HAP-1 (cell line): ENCODE results near the gene TEX14.
A peak's percentile ranks its signal among the peaks of the same experiment; 100 is the strongest.
"Not testable (repeated sequence)": the region's sequence is repeated elsewhere in the genome, so short reads cannot be mapped to it uniquely, and the experiment has no call there.

ENCODE experiments used
- DNase-seq, 2 experiments: peaks; one replicate each; pipeline ENCODE4 v3.0.0-alpha.2; 2016 to 2020; ENCODE audit warnings: low spot score in 2 of 2
- H3K27me3 ChIP-seq: fragments of 250-450 bp; sonication (Bioruptor Pico); 2 replicates; pipeline ENCODE4 v1.5.1; 2020; ENCODE audit warnings: low read depth, mild to moderate bottlenecking, moderate library complexity
- H3K36me3 ChIP-seq: fragments of 250-450 bp; sonication (Bioruptor Pico); replicated peaks from 2 replicates; pipeline ENCODE4 v1.5.1; 2020; ENCODE audit warnings: mild to moderate bottlenecking
- H3K4me1 ChIP-seq: fragments of 250-450 bp; sonication (Bioruptor Pico); 2 replicates; pipeline ENCODE4 v1.5.1; 2020; ENCODE audit warnings: mild to moderate bottlenecking
- H3K4me3 ChIP-seq: fragments of 250-450 bp; sonication (Bioruptor Pico); 2 replicates; pipeline ENCODE4 v1.5.1; 2020; ENCODE audit warnings: mild to moderate bottlenecking, moderate library complexity
- H3K9me3 ChIP-seq: fragments of 250-450 bp; sonication (Bioruptor Pico); 2 replicates; pipeline ENCODE4 v1.5.1; 2020; ENCODE audit warnings: mild to moderate bottlenecking, moderate library complexity
- in situ Hi-C: fragments of 300-500 bp; cut with MboI; formaldehyde crosslinking; loops from 3 replicates; pipeline ENCODE4 v1.14.3; 2020; ENCODE audit warnings: low sequenced_read_pairs, inconsistent platforms, mixed read lengths

The TEX14 gene

DNA sequence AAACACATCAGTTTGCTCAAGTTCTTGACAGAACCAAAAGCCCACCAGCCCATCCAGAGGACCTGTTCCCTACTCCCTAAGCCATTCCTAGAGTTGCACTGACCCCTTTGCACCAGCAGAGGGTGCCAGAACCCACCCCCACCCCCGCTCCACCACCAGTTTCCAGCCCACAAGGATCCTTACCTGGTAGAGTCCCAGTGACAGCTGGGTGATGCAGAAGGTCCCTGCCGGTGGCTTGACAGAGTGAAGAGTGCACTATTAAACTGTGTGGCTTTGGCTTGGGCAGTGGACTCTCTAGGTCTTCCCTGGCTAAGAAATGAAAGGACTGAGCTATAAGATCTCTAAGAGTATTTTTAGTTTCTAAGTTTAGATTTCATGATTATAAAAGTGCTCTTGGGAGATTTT is 104.1 kb downstream of the TEX14 start:
- Histone ChIP-seq H3K9me3 (no peaks in the 10 kb centered on the region; the same call in 1 of the 2 replicates), H3K4me1 (no peaks in the 10 kb centered on the region), H3K36me3 (no peaks in the 10 kb centered on the region), H3K27me3 (no peaks in the 10 kb centered on the region), H3K4me3 (no peak overlapping the region)
- in situ Hi-C loops = no loop called here
- DNase-seq = peak; percentile 61 to 77

DNA sequence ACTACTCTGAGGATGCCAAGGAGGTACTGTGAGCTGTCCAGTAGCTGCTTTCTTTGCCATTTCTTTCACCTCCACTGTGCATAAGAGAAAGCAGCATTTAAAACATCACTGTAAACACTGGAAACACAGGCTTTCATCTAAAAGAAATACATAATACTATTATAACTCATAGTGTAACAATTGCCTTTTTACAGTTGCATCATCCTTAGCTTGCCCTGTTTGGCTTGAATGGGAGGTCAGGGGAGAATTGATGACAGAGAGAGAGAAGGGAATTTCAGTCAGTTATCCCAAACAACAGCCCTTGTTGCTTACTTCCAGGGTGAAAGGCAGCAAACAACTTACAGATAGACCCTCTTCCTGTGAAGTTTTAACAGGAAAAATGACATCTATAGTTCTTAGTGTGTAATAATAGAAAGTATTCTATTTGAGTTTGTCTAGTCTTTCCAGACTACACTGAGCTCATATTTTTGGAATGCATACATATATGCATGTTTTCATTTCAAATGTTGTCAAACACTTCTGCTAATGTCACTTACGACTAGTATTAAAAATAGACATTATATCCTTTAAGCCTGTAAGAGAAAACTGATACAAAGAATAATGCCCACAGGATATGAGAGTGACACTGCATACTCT is 105.7 kb downstream of the TEX14 start:
- in situ Hi-C loops = no loop called here

DNA sequence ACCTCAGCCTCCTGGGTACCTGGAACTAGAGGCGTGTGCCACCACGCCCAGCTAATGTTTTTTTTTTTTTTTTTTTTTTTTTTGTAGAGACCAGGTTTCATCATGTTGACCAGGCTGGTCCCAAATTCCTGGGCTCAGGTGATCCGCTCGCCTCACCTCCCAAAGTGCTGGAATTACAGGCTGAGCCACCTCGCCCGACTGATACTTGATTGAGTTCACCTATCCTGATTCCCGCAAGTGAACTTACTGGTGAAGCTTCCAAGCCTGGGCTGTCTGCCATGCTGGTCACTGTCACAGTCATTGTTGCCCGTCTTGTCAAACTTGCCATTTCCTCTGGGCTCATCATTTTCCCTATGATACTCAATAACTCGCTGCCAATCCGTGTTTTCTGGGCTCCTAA is 106.3 kb downstream of the TEX14 start:
- no peaks in the 10 kb centered on the region for H3K36me3 ChIP-seq
- no peak for DNase-seq
- no peak overlapping the region for H3K4me3 ChIP-seq
- no peaks in the 10 kb centered on the region for H3K4me1 ChIP-seq
- in situ Hi-C loops = no loop called here
- H3K9me3 ChIP-seq = no peaks in the 10 kb centered on the region; the same call in 1 of the 2 replicates
- no peaks in the 10 kb centered on the region for H3K27me3 ChIP-seq

More for the DNA sequence above, 105.7 kb downstream of the TEX14 start:
- H3K27me3 ChIP-seq = no peaks in the 10 kb centered on the region
- H3K9me3 ChIP-seq = no peaks in the 10 kb centered on the region; the same call in 1 of the 2 replicates
- DNase-seq = no peak
- H3K4me1 ChIP-seq = no peaks in the 10 kb centered on the region
- no peaks in the 10 kb centered on the region for H3K36me3 ChIP-seq
- H3K4me3 ChIP-seq = no peak overlapping the region

DNA sequence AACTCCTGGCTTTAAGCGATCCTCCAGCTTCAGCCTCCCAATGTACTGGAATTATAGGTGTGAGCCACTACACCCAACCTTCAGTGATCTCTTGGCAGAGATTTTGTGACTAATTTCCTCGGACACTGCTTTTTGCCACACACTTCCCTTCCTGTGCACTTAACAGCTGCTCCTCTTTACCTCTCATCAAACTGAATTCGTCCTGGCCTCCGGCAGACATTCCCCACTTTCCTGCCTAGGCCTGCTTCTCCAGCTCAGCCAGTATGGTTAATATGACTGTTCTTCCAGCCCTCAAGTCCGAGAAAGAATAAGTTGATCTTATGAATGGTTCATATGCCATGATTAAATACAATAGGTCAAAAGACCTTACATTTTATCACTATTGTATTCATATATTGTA is 108.4 kb downstream of the TEX14 start:
- in situ Hi-C loops = no loop called here
- Histone ChIP-seq H3K9me3 (no peaks in the 10 kb centered on the region; the same call in 1 of the 2 replicates), H3K4me1 (no peaks in the 10 kb centered on the region), H3K36me3 (no peaks in the 10 kb centered on the region), H3K4me3 (no peak overlapping the region), H3K27me3 (no peaks in the 10 kb centered on the region)
- DNase-seq = no peak

DNA sequence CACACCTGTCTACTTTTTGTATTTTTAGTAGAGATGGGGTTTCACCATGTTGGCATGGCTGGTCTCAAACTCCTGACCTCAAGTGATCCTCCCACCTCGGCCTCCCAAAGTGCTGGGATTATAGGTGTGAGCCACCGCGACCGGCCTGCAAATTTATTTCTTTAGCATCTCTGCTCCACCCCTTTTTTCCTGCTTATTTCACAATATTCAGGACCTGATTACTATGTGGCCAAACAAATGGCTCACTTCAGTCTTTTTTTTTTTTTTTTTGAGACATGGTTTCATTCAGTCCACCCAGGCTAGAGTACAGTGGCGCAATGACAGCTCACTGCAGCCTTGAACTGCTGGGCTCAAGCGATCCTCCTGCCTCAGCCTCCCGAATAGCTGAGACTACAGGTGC is 109.1 kb downstream of the TEX14 start:
- H3K27me3 ChIP-seq, DNase-seq, H3K4me3 ChIP-seq, H3K4me1 ChIP-seq, in situ Hi-C loops, H3K9me3 ChIP-seq, H3K36me3 ChIP-seq: not testable (repeated sequence)

DNA sequence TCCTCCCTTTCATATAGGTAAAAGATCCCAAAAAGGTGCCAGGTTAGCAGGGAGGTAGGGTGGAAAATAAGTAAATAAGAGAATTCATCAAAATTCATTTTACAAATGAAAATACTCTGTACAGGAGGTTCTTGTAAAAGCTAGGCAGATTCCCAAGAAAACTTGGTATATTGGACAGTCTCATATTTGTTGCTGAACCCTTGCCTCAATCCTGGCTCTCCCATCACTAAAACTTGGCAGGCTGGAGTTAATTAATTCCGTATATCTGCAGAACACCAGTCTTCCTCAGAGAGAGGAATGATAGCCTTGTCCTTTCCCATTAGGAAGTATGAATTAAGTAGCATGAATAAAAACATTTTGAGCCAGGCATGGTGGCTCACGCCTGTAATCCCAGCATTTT is 111.2 kb downstream of the TEX14 start:
- no peaks in the 10 kb centered on the region for H3K36me3 ChIP-seq
- in situ Hi-C loops = no loop called here
- H3K9me3 ChIP-seq = no peaks in the 10 kb centered on the region
- no peak for DNase-seq
- 0 out of 2 replicates have a peak, but pooled peaks cover 2% of the 10 kb centered on the region for H3K4me1 ChIP-seq
- H3K27me3 ChIP-seq = no peaks in the 10 kb centered on the region
- no peak overlapping the region for H3K4me3 ChIP-seq

DNA sequence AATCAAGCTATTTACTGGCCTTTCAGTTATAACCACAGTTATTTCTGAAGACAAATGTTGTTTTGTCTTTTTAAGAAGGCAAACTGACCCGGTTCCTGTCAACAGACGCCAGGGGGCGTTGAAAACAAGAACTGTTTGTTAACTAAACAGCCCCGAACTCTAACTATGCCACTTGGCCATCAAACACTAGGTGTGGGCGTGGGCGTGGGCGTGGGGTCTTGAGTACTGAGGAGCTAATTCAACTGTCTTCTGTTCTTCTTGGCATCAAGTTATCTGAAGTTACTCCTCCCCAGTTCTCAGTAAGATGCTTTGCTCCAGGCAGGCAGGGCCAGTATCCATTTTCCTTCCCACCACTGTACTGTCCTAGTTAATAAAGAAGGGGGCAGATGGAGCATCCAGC is 114.1 kb downstream of the TEX14 start:
- Histone ChIP-seq H3K9me3 (no peaks in the 10 kb centered on the region), H3K36me3 (no peaks in the 10 kb centered on the region), H3K4me1 (0 out of 2 replicates have a peak, but pooled peaks cover 2% of the 10 kb centered on the region), H3K4me3 (no peak overlapping the region), H3K27me3 (no peaks in the 10 kb centered on the region)
- DNase-seq = peak; percentile 57 to 76
- in situ Hi-C loops = no loop called here

DNA sequence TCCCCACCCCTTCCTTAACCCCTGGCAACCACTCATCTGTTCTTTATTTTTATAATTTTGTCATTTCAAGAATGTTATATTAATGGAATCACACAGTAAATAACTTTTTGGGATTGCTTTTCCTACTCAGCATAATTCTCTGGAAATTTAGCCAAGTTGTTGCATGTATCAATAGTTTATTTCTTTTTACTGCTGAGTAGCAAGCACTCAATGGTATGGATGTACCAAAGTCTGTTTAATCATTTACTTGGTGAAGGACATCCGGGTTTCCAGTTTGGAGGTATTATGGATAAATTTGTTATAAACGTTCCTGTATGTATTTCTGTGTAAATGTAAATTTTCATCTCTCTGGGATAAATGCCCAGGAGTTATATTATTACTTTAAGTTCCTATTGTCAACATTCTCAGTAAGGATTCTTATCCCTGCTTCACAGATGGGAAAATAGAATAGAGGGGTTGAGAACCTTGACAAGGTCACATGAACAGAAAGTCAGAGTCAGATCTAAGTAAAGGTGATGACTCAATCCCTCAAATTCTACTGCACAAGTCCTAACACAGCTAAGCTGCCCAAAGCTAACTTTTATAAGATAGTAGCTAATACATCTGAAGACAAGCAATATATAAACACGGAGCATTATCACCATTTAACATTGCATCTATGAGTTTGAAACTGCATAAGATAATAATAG is 115.0 kb downstream of the TEX14 start:
- DNase-seq = no peak
- Histone ChIP-seq H3K4me3 (no peak overlapping the region), H3K4me1 (0 out of 2 replicates have a peak, but pooled peaks cover 2% of the 10 kb centered on the region), H3K36me3 (no peaks in the 10 kb centered on the region), H3K9me3 (no peaks in the 10 kb centered on the region), H3K27me3 (no peaks in the 10 kb centered on the region)
- in situ Hi-C loops = no loop called here

DNA sequence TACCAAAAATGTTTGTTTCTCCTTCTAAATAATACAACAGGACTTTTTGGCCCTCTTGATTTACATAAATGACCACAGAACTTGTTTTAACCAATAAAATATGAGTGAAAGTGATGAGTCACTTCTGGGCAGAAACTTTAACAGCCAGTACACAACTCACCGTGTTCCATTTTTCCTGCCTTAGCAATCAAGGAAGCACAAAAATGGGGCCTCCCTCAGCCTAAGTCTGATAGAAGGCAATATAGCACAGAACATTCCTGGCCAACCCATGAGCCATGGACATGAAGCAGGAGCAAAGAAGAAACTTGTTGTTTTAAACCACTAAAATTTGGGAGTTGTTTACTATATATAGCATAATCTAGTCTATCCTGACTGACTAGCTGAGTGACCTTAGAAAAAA is 116.3 kb downstream of the TEX14 start:
- in situ Hi-C loops = no loop called here
- no peak overlapping the region for H3K4me3 ChIP-seq
- no peaks in the 10 kb centered on the region for H3K36me3 ChIP-seq

DNA sequence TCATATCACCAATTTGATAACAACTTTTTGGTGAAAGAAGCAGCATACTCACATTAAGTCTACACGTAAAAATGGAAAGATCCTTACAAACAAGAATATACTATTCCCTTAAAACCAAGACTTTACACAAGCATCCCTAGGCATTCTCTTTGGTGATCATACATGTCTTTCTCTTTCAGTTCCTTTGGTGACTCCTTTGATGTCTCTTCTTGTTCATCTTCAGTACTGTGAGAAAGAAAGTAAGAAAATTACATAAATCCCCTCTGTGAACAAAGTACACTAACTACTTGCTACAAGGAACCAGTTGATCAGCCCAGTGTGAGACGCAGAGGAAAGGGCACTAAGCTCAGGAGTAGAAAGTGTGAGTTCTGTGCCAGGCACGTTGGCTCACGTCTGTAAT is 117.8 kb downstream of the TEX14 start:
- Histone ChIP-seq H3K4me3 (no peak overlapping the region), H3K36me3 (no peaks in the 10 kb centered on the region), H3K4me1 (0 out of 2 replicates have a peak, but pooled peaks cover 2% of the 10 kb centered on the region), H3K27me3 (no peaks in the 10 kb centered on the region), H3K9me3 (no peaks in the 10 kb centered on the region)
- DNase-seq = no peak
- in situ Hi-C loops = no loop called here

More for the DNA sequence above, 116.3 kb downstream of the TEX14 start:
- DNase-seq = no peak
- Histone ChIP-seq H3K4me1 (0 out of 2 replicates have a peak, but pooled peaks cover 2% of the 10 kb centered on the region), H3K27me3 (no peaks in the 10 kb centered on the region), H3K9me3 (no peaks in the 10 kb centered on the region)

DNA sequence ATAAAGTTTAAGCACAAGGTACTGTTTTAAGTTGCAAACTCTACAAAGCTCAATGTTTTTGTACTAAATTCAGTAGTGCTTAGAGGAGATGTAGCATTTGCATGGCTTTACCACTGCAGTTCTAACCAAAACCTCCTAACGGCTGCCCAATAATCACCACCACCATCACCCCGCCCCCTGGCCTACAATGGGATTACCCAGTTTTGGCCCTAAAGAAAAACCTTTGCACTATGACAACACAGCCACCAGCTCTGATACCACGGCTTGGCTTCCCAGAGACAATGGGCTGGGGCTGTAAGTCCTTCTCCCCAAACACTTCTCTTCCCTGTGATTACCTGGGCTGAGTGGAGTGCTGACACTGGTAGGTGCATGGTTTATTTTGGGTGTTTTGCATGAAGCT is 119.0 kb downstream of the TEX14 start:
- Histone ChIP-seq H3K27me3 (no peaks in the 10 kb centered on the region), H3K4me1 (0 out of 2 replicates have a peak, but pooled peaks cover 2% of the 10 kb centered on the region), H3K9me3 (no peaks in the 10 kb centered on the region), H3K4me3 (no peak overlapping the region), H3K36me3 (no peaks in the 10 kb centered on the region)
- in situ Hi-C loops = no loop called here
- DNase-seq = no peak

DNA sequence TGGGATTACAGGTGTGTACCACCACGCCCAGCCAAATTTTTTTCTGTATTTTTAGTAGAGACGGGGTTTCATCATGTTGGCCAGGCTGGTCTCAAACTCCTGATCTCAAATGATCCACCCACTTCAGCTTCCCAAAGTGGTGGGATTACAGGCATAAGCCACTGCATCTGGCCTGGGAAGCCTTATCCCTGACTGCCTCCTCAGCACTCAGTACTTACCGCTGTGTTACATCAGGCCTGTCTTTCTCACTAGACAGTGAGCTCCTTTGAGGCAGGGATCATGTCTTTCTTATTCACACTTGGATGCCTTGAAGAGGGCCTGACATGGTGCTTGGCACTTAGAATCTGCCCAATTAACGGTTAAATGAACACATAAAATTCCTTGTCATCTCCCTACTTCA is 121.1 kb downstream of the TEX14 start:
- H3K9me3 ChIP-seq = no peaks in the 10 kb centered on the region
- no peaks in the 10 kb centered on the region for H3K27me3 ChIP-seq
- no peak overlapping the region for H3K4me3 ChIP-seq
- no peaks in the 10 kb centered on the region for H3K36me3 ChIP-seq
- in situ Hi-C loops = no loop called here
- DNase-seq = no peak
- no peaks in the 10 kb centered on the region for H3K4me1 ChIP-seq

DNA sequence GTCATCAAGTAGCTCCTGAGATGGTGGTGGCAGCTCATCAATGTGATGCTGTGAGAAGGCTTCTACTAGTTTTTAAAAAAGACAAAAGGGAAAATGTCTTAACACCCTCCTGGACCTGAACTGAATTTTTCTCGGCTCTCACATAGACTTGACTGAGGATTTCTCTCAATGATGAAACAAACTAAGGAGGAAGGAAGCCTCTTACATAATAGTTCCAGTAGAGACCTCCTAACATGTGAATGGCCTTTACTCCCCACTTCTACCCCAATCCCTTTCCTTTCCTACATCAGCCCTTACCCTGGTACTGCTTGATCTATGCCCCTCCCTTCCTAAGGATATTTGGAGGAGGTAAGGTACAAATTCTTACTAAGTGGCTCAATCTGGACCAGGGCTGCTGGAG is 122.6 kb downstream of the TEX14 start:
- H3K9me3 ChIP-seq = no peaks in the 10 kb centered on the region
- no peaks in the 10 kb centered on the region for H3K27me3 ChIP-seq
- in situ Hi-C loops = no loop called here
- no peaks in the 10 kb centered on the region for H3K36me3 ChIP-seq
- no peak for DNase-seq
- no peaks in the 10 kb centered on the region for H3K4me1 ChIP-seq
- H3K4me3 ChIP-seq = no peak overlapping the region

DNA sequence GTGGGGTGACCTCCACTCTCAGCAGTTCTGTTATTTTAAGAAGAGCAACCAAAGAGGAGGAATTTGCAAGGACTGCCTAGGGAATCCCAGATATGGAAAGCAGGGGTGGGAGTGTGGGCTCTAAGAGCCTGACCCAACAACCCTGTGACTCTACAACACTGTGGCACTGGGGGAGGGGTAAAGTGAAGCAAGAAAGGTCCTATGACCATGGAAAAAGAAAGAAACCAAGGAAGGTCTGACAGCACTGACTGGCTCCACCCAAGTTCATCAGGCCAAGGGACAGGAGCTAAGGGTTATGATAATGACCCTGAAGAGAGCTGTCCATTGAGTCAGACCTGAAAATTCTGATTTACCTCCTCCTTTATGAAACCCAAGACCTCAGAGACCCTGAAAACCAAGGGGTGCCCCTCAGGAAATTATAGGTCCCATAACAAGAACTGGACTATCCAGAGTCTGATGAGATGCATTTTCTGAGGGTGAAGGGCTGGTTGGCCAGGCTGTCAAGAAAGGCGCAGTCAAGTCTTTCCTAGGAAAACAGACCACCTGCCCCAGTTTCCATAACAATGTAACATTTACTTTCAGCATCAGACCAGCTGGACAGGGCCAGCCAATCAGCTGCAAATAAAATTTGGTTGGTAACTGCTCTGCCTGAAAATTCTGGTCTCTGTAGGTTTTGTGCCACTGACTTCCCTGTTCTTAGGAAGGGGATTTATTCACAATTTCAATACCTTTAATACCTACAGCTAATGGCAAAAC is 123.6 kb downstream of the TEX14 start:
- no peaks in the 10 kb centered on the region for H3K9me3 ChIP-seq
- in situ Hi-C loops = no loop called here
- DNase-seq = no peak
- no peaks in the 10 kb centered on the region for H3K36me3 ChIP-seq
- no peaks in the 10 kb centered on the region for H3K27me3 ChIP-seq
- no peaks in the 10 kb centered on the region for H3K4me1 ChIP-seq
- H3K4me3 ChIP-seq = no peak overlapping the region
